Heart left ventricle (tissue), 13 donors: ENCODE measurements around the gene EFCAB12.

Experiments
- POLR2A ChIP-seq, 2 donors: fragments of 450-650 bp; IDR thresholded peaks; one replicate each; pipeline ENCODE4 v1.6.1; 2017; ENCODE audit warnings: antibody characterized with exemption in 2 of 2, mild to moderate bottlenecking in 2 of 2, moderate library complexity in 2 of 2
- TF ChIP-seq, protein P1 (sequence below), 12 donors: fragments of 200-600 bp; sonication (generic) in 4 of 12; IDR thresholded peaks; one replicate each; pipeline versions ENCODE4 v1.5.0 to v1.8.0; 2018 to 2022; ENCODE audit warnings: antibody characterized with exemption in 12 of 12, mild to moderate bottlenecking in 5 of 12
- donor health status: ischemic (EF 13 %, LVEDD 7.1; RV severe dilation, severe dysfunction).
- donor health status: DM: no; HTN: yes; CAD: no.
- donor health status: DM: no; HTN: no; CAD: no.
- donor health status: ischemic (EF 25% LVEDD 6.9; RV normal size, moderate dysfunction).
- donor health status: ischemic (EF 25% LVEDD 5.7; RV mildly dilated, moderate dysfunction).
- donor health status: ischemic (EF 35%, LVEDD 5.7; RV mildly dilated, moderate dysfunction).
- donor health status: nonischemic (EF 11% LVEDD 7.7; RV severe dilation, severe dysfunction).
- donor health status: DM: yes; HTN: yes; CAD: no.
- donor health status: PGD.
- donor health status: ischemic (EF 29% LVEDD 5.4; RV normal size, mild dysfunction).
- donor health status: nonischemic (EF 23%, LVEDD 6.1; RV moderate dilation, normal function).

DNA sequence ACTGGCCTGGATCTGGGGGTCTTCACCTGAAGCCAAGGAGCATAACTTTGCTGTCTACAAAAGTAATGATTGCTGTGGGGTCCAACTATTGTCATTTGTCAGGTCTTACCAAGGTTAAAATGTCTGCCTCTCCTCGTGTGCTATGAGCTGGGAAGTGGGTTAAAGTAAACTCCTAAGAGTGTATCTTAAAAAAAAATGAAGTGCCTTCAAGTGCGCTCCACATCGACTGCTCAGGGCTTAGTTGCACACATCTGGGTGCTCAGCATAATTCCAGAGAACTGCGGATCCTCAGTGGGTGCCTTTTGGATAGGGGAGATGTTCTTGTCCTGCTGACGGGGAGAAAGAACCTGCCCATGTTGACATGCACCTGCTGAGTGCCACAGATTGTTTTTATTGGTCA is 40.9 kb downstream of the EFCAB12 start:
- TF ChIP-seq, protein P1, sequence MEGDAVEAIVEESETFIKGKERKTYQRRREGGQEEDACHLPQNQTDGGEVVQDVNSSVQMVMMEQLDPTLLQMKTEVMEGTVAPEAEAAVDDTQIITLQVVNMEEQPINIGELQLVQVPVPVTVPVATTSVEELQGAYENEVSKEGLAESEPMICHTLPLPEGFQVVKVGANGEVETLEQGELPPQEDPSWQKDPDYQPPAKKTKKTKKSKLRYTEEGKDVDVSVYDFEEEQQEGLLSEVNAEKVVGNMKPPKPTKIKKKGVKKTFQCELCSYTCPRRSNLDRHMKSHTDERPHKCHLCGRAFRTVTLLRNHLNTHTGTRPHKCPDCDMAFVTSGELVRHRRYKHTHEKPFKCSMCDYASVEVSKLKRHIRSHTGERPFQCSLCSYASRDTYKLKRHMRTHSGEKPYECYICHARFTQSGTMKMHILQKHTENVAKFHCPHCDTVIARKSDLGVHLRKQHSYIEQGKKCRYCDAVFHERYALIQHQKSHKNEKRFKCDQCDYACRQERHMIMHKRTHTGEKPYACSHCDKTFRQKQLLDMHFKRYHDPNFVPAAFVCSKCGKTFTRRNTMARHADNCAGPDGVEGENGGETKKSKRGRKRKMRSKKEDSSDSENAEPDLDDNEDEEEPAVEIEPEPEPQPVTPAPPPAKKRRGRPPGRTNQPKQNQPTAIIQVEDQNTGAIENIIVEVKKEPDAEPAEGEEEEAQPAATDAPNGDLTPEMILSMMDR (IDR thresholded peaks at IDR 0.05), result no peak
- TF ChIP-seq POLR2A (IDR thresholded peaks at IDR 0.05), result no peak
